ENCODE measurements around the gene OR11H1.
"Not testable (repeated sequence)": the region's sequence is repeated elsewhere in the genome, so short reads cannot be mapped to it uniquely, and the experiment has no call there.

Gene OR11H1

GRCh38 chr22:15527892-15528291 lies at the start of gene OR11H1:
TSS of gene OR11H1 (plus strand) at chr22:15528192. CDS start at chr22:15528192, 0 bp downstream.
- not testable (repeated sequence) for DNase-seq

GRCh38 chr22:15509967-15510366 lies 18.0 kb upstream of the OR11H1 start:
- not testable (repeated sequence) for DNase-seq

- not testable (repeated sequence) for DNase-seq
Measured at GRCh38 chr22:15515896-15516295, 12.1 kb upstream of the OR11H1 start.

- DNase-seq: not testable (repeated sequence)
Measured at GRCh38 chr22:15553767-15554166, 25.8 kb downstream of the OR11H1 start.

- DNase-seq: not testable (repeated sequence)
Measured at GRCh38 chr22:15563461-15563860, 35.5 kb downstream of the OR11H1 start.

GRCh38 chr22:15565063-15565462 lies 37.1 kb downstream of the OR11H1 start:
- not testable (repeated sequence) for DNase-seq
